Pancreas (tissue), 10 donors: Measurements from ENCODE around the gene FRMD4A. TPM values are rescaled to one million over a fixed set of nuclear protein-coding genes. Genes with fewer than 3 reads are reported as not detected.

Experiments
- ATAC-seq, 4 donors: fragments of 200-7000 bp; cut with Tn5 transposase; one replicate each; pipeline versions ENCODE4 v1.8.0 to v1.9.1; 2020; ENCODE audit warnings: mild to moderate bottlenecking in 4 of 4, moderate library complexity in 4 of 4
- DNase-seq, 6 donors: peaks; one replicate each; pipeline ENCODE4 v3.0.0-alpha.2; 2020
- FAIRE-seq: peaks from 2 replicates; lab custom pipeline; 2012; peaks lifted over from hg19 to GRCh38; lab: Jason Lieb, UNC
- H3K27ac ChIP-seq, 4 donors: fragments of 200-600 bp; sonication (generic); 1 replicate in 3 of 4; 2 replicates in 1 of 4; pipeline versions ENCODE4 v1.5.0 to v1.8.0; 2020
- H3K27me3 ChIP-seq, 4 donors: fragments of 200-600 bp; one replicate each; pipeline ENCODE4 v1.8.0; 2021
- H3K36me3 ChIP-seq, 3 donors: fragments of 200-600 bp; sonication (generic) in 1 of 3; one replicate each; pipeline versions ENCODE4 v1.5.0 to v1.8.0; 2020 to 2021
- H3K4me1 ChIP-seq, 3 donors: fragments of 200-600 bp; one replicate each; pipeline ENCODE4 v1.8.0; 2021
- H3K4me3 ChIP-seq, 4 donors: fragments of 200-600 bp; sonication (generic) in 2 of 4; one replicate each; pipeline versions ENCODE4 v1.5.0 to v1.8.0; 2020 to 2021
- H3K9me3 ChIP-seq, 4 donors: fragments of 200-600 bp; one replicate each; pipeline ENCODE4 v1.8.0; 2021
- WGBS, 2 donors: extraction: QIAGEN DNeasy Blood & Tissue Kit; methylation state at CpG; one replicate each; pipeline ENCODE4 v1.1.7; 2013; 5-methylcytosine and 5-hydroxymethylcytosine counted together
- intact Hi-C, 3 donors: fragments of 100-400 bp; cut with DNase I; formaldehyde crosslinking; loops; one replicate each; pipeline versions ENCODE4 v1.11.1 to v1.14.2; 2022
- polyA plus RNA-seq, 2 donors: library from polyadenylated mRNA; stranded (reverse); fragments of 200-250 nt; gene quantifications; one replicate each; pipeline ENCODE4 v1.2.3, GENCODE V29; 2013
- total RNA-seq, 6 donors: library from RNA; stranded (reverse); fragmentation: NEBNext Ultra II Directional in 4 of 6; extraction: Animal tissue kit (Norgen Biotek cat#: 25700) in 4 of 6; gene quantifications; one replicate each; pipeline versions ENCODE4 v1.2.1 to v1.2.4, GENCODE V29; 2021 to 2023
- TF ChIP-seq, protein P1 (sequence below), 4 donors: fragments of 200-600 bp; sonication (generic) in 3 of 4; IDR thresholded peaks; one replicate each; pipeline versions ENCODE4 v1.5.0 to v1.8.0; 2021; ENCODE audit warnings: antibody characterized with exemption in 4 of 4
- donor health status: healthy with polysubstance abuse.
- donor health status: DM: no; HTN: no; CAD: no; lungs with moderate emphysema.
- donor health status: DM: no; HTN: no; CAD: no.
- donor health status: control.
- donor health status: control.
- donor health status: Bipolar disorder and iron deficiency.
- donor health status: DM: yes; HTN: yes; CAD: no.
- donor health status: DM: no; HTN: no; CAD: no.
- donor health status: DM: no; HTN: no; CAD: no.
- donor health status: DM: yes; HTN: yes; CAD: no.

Gene FRMD4A
- total and polyA plus RNA-seq, 8 donors, result 13.5 to 27.5 (median 18.7) TPM

DNA sequence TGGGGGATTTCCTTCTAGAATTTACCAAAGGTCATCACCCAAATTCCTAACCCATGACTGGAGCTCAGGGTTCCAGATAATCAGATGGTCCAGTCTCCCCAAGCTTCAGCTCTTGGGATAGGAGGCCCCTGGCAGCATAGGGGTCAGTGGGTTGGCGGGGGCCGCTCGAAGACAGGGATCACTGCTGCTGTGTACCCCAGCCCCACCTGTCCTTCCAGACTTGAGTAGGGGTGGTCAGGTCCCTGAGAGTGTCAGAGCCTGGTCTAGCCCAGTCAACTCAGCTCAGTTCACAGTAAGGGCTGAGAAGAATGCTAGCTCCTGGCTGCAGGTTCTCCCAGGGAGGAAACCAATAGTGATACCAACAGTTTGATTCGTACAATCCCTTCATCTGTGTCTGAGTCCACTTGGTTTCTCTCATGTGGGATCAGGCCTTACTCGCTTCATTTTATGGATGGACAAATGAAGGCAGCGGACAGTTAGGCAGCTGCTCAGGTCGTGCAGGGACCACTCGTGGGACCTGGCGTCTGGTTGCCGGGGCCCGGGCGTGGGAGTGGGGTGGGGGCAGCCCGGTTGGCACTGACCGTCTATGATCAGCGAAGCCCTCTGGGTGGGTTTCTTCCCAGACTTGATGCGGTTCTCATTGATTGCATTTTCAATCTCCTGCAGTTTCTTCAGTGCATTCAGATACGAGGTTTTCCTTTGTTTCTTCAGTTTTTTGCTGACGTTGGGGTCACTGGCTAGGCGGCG, 665.0 kb downstream of the FRMD4A start:
- H3K36me3 ChIP-seq, result peaks cover 0 to 65% (median 4%) of the 10 kb centered on the region in 3 donors
- H3K9me3 ChIP-seq, result no peaks in the 10 kb centered on the region
- no peak overlapping the region for H3K4me3 ChIP-seq
- WGBS, 2 donors, result 95% methylated on average over 20 of the region's 20 CpGs
- FAIRE-seq (no peak), DNase-seq (no peak), ATAC-seq (no peak)
- no peaks in the 10 kb centered on the region for H3K4me1 ChIP-seq
- intact Hi-C loops, result no loop called here
- TF ChIP-seq, protein P1, sequence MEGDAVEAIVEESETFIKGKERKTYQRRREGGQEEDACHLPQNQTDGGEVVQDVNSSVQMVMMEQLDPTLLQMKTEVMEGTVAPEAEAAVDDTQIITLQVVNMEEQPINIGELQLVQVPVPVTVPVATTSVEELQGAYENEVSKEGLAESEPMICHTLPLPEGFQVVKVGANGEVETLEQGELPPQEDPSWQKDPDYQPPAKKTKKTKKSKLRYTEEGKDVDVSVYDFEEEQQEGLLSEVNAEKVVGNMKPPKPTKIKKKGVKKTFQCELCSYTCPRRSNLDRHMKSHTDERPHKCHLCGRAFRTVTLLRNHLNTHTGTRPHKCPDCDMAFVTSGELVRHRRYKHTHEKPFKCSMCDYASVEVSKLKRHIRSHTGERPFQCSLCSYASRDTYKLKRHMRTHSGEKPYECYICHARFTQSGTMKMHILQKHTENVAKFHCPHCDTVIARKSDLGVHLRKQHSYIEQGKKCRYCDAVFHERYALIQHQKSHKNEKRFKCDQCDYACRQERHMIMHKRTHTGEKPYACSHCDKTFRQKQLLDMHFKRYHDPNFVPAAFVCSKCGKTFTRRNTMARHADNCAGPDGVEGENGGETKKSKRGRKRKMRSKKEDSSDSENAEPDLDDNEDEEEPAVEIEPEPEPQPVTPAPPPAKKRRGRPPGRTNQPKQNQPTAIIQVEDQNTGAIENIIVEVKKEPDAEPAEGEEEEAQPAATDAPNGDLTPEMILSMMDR (IDR thresholded peaks at IDR 0.05), result no peak
- H3K27me3 ChIP-seq, result no peaks in the 10 kb centered on the region
- no peak overlapping the region for H3K27ac ChIP-seq

DNA sequence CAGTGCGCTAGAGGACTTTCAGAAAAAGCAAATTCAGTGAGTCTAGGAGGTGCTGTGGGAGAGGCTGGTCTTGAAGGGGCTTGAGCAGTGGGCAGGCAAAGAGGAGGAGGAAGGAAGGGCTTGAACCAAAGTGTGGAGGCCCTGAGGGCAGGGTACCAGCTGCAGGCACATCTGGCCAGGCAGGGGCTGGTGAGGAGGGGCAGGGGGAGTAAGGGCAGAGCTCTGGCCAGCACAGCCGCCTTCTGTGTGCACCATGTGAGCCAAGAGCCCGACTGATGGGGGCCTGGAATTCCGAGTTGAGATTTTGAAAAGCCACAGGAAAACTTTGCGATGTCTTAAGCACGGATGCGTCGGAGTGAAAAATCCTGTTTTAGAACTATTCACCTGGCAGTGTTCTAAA, 669.5 kb downstream of the FRMD4A start:
- no peak overlapping the region for H3K4me3 ChIP-seq
- FAIRE-seq, result no peak
- H3K36me3 ChIP-seq, result peaks cover 0 to 59% (median 4%) of the 10 kb centered on the region in 3 donors
- intact Hi-C loops, result loop anchor here in 1 of 3 donors (5.0 kb wide), 1 partner anchor 116 kb away; no protein-coding TSS in a partner anchor
- no peaks in the 10 kb centered on the region for H3K4me1 ChIP-seq
- ATAC-seq, result no peak
- TF ChIP-seq, protein P1 (IDR thresholded peaks at IDR 0.05), result no peak
- no peaks in the 10 kb centered on the region for H3K27me3 ChIP-seq
- WGBS, 2 donors, result 69 to 74% methylated on average over 8 of the region's 8 CpGs
- no peak overlapping the region for H3K27ac ChIP-seq
- no peaks in the 10 kb centered on the region for H3K9me3 ChIP-seq
- no peak for DNase-seq

DNA sequence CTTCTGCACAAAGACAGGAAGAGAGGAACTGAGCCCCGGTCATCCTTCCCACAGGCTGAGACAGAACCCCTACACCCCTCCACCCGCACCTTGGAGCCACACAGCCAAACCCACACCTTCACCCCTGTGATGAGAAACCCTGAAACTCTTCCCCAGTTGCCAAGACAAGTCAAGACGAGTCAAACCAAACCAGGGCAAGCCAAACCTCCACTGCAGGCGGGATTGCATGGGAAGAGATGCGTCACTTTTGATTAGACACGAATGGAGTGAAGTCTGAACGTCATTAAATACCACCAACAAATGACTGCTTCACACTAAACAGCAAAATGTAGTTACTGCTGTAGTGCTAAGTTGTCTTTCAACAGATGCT, 670.2 kb downstream of the FRMD4A start:
- Histone ChIP-seq H3K4me1 (no peaks in the 10 kb centered on the region), H3K9me3 (no peaks in the 10 kb centered on the region), H3K27me3 (no peaks in the 10 kb centered on the region), H3K4me3 (no peak overlapping the region), H3K36me3 (peaks cover 0 to 56% (median 1%) of the 10 kb centered on the region in 3 donors), H3K27ac (no peak overlapping the region)
- 61 to 68% methylated on average over 7 of the region's 7 CpGs for WGBS, 2 donors
- FAIRE-seq, result no peak
- DNase-seq, result no peak
- TF ChIP-seq, protein P1 (IDR thresholded peaks at IDR 0.05), result no peak
- ATAC-seq, result peak in 1 of 4 donors; percentile 3
- intact Hi-C loops, result loop anchor here in 1 of 3 donors (5.0 kb wide), 1 partner anchor 117 kb away; no protein-coding TSS in a partner anchor

DNA sequence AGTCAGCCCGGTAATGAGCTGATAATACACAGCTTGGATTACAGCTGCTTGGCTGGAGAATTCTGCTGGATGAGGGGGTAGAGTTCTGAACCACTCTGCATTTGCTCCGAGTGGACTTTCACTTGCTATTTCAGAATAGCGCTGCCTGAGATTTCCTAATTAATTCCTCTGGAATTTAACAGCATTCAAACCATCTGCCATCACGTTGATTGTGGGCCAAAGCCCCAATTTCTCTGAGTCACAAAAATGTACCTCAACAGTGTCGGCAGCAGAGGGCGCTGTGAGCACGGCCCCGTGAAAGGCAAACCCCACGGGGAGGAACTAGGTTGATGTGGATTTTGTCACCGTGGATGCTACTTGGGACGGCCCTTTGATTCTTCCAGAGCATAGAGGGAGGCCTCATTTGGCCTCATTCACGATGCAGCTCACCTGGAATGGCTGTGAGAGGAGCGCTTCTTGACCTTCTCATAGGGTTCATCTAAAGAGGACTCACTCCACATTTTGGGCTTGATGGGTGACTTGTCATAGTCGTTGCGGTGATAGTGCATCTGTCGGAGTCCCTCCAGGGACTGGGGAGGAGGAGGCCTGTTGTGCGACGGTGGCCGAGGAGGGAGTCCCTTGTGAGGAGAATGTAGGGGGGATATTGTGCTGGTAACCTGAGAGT, 670.7 kb downstream of the FRMD4A start:
- DNase-seq (peak in 5 of 6 donors; percentile 36 to 86 (median 65)), FAIRE-seq (no peak), ATAC-seq (peak; percentile 62 to 86 (median 78))
- no peak overlapping the region for H3K4me3 ChIP-seq
- peaks cover 0 to 51% (median 0%) of the 10 kb centered on the region in 3 donors for H3K36me3 ChIP-seq
- WGBS, 2 donors, result 28 to 29% methylated on average over 19 of the region's 19 CpGs
- no peak overlapping the region for H3K27ac ChIP-seq
- intact Hi-C loops, result loop anchor here (5.0 to 10.0 kb wide), 2 partner anchors 117 to 125 kb away; no protein-coding TSS in a partner anchor
- H3K4me1 ChIP-seq, result no peaks in the 10 kb centered on the region
- no peaks in the 10 kb centered on the region for H3K27me3 ChIP-seq
- TF ChIP-seq, protein P1 (IDR thresholded peaks at IDR 0.05), result peak; percentile 71 to 82 (median 81)
- H3K9me3 ChIP-seq, result no peaks in the 10 kb centered on the region
